Astrocyte (in vitro differentiated cells and primary cell): ENCODE measurements around the gene NUMB.

ENCODE experiments used
- CTCF ChIP-seq: IDR thresholded peaks from 2 replicates; pipeline ENCODE4 v1.5.1; 2011; ENCODE audit warnings: low read depth, mild to moderate bottlenecking, inconsistent platforms, low read length, moderate library complexity; ENCODE audit not compliant: insufficient read depth
- EZH2 ChIP-seq: IDR thresholded peaks from 2 replicates; pipeline ENCODE4 v1.6.1; 2012; ENCODE audit warnings: mild to moderate bottlenecking, low read length, inconsistent platforms; ENCODE audit not compliant: insufficient read depth

GRCh38 chr14:73258076-73258475, 200.3 kb downstream of the NUMB start:
- TF ChIP-seq CTCF (no peak), EZH2 (no peak)
